Ovary (tissue), 9 donors: ENCODE data around the gene HJURP. TPM values are rescaled to one million over a fixed set of nuclear protein-coding genes. Genes with fewer than 3 reads are reported as not detected.
A peak's percentile ranks its signal among the peaks of the same experiment; 100 is the strongest.

ENCODE experiments used
- DNase-seq, 5 donors: peaks; one replicate each; pipeline ENCODE4 v3.0.0-alpha.2; 2019 to 2020
- H3K27ac ChIP-seq, 2 donors: fragments of 200-600 bp; one replicate each; pipeline versions ENCODE4 v1.5.1 to v1.8.0; 2019 to 2022
- H3K27me3 ChIP-seq: fragments of 200-600 bp; one replicate; pipeline ENCODE4 v1.8.0; 2022
- H3K36me3 ChIP-seq: fragments of 200-600 bp; sonication (generic); one replicate; pipeline ENCODE4 v1.5.1; 2019
- H3K4me1 ChIP-seq: one replicate; pipeline ENCODE4 v1.8.1; 2013; ENCODE audit warnings: mild to moderate bottlenecking, moderate library complexity; ENCODE audit not compliant: insufficient read depth
- H3K4me3 ChIP-seq: fragments of 200-600 bp; sonication (generic); one replicate; pipeline ENCODE4 v1.5.1; 2017
- H3K9me3 ChIP-seq, 2 donors: fragments of 200-600 bp in 1 of 2; sonication (generic) in 1 of 2; one replicate each; pipeline versions ENCODE4 v1.5.1 to v1.8.1; 2013 to 2019; ENCODE audit warnings: mild to moderate bottlenecking in 1 of 2, moderate library complexity in 1 of 2
- EP300 ChIP-seq: sonication (generic); formaldehyde crosslinking; IDR thresholded peaks from one replicate; pipeline ENCODE4 v1.6.1; 2017; ENCODE audit warnings: antibody characterized with exemption
- POLR2A ChIP-seq: fragments of 450-650 bp; IDR thresholded peaks from one replicate; pipeline ENCODE4 v1.6.1; 2017; ENCODE audit warnings: antibody characterized with exemption, mild to moderate bottlenecking, moderate library complexity
- WGBS, 3 donors: extraction: QIAGEN DNeasy Blood & Tissue Kit in 1 of 3; methylation state at CpG; one replicate each; pipeline versions ENCODE4 v1.1.5 to v1.1.7; 2013 to 2017; 5-methylcytosine and 5-hydroxymethylcytosine counted together
- intact Hi-C, 4 donors: fragments of 100-400 bp; cut with DNase I; formaldehyde crosslinking; loops; one replicate each; pipeline versions ENCODE4 v1.11.0 to v1.15.1; 2022 to 2023
- polyA plus RNA-seq, 2 donors: library from polyadenylated mRNA; stranded (reverse); fragments of 200-250 nt in 1 of 2; fragments of 350-450 nt in 1 of 2; fragmentation: Illumina TruSeq in 1 of 2; extraction: RNeasy Lipid Tissue Mini Kit (QIAGEN cat#74804) in 1 of 2; gene quantifications; one replicate each; pipeline ENCODE4 v1.2.3, GENCODE V29; 2013 to 2014
- total RNA-seq, 7 donors: library from RNA; depleted of rRNA in 2 of 7; stranded (reverse); fragments of >200 nt in 2 of 7; fragmentation: NEBNext Ultra II Directional in 3 of 7; extraction: Animal tissue kit (Norgen Biotek cat#: 25700) in 3 of 7; gene quantifications; one replicate each; pipeline versions ENCODE4 v1.1.0 to v1.2.4, GENCODE V29; 2016 to 2023
- TF ChIP-seq, protein P1 (sequence below), 3 donors: fragments of 450-650 bp in 2 of 3; fragments of 200-600 bp in 1 of 3; IDR thresholded peaks; one replicate each; pipeline versions ENCODE4 v1.5.1 to v1.8.0; 2016 to 2022; ENCODE audit warnings: antibody characterized with exemption in 3 of 3, mild to moderate bottlenecking in 1 of 3
- donor health status: DM: no; HTN: no; CAD: no; lungs with moderate emphysema.
- donor health status: DM: no; HTN: no; CAD: no.
- donor health status: Bipolar disorder and iron deficiency.
- donor health status: DM: yes; HTN: yes; CAD: no.
- donor health status: DM: no; HTN: no; CAD: no.
- donor health status: DM: yes; HTN: yes; CAD: no.

HJURP gene
- total and polyA plus RNA-seq, 9 donors: 0.07 to 1.5 (median 0.94) TPM; not detected in 4

- H3K9me3 ChIP-seq: no peaks in the 10 kb centered on the region
- H3K4me3 ChIP-seq: no peak overlapping the region
- intact Hi-C loops: no loop called here
- H3K36me3 ChIP-seq: no peaks in the 10 kb centered on the region
- WGBS, 3 donors: 58 to 61% (median 59%) methylated on average over 7 of the region's 7 CpGs
- H3K27ac ChIP-seq: no peak overlapping the region
- H3K27me3 ChIP-seq: no peaks in the 10 kb centered on the region
- TF ChIP-seq POLR2A (no peak), EP300 (no peak)
- TF ChIP-seq, protein P1, sequence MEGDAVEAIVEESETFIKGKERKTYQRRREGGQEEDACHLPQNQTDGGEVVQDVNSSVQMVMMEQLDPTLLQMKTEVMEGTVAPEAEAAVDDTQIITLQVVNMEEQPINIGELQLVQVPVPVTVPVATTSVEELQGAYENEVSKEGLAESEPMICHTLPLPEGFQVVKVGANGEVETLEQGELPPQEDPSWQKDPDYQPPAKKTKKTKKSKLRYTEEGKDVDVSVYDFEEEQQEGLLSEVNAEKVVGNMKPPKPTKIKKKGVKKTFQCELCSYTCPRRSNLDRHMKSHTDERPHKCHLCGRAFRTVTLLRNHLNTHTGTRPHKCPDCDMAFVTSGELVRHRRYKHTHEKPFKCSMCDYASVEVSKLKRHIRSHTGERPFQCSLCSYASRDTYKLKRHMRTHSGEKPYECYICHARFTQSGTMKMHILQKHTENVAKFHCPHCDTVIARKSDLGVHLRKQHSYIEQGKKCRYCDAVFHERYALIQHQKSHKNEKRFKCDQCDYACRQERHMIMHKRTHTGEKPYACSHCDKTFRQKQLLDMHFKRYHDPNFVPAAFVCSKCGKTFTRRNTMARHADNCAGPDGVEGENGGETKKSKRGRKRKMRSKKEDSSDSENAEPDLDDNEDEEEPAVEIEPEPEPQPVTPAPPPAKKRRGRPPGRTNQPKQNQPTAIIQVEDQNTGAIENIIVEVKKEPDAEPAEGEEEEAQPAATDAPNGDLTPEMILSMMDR (IDR thresholded peaks at IDR 0.05): no peak
- no peak for DNase-seq
- H3K4me1 ChIP-seq: no peaks in the 10 kb centered on the region
These were observed 55.2 kb downstream of the HJURP start for GRCh38 chr2:233799087-233799665.

DNA sequence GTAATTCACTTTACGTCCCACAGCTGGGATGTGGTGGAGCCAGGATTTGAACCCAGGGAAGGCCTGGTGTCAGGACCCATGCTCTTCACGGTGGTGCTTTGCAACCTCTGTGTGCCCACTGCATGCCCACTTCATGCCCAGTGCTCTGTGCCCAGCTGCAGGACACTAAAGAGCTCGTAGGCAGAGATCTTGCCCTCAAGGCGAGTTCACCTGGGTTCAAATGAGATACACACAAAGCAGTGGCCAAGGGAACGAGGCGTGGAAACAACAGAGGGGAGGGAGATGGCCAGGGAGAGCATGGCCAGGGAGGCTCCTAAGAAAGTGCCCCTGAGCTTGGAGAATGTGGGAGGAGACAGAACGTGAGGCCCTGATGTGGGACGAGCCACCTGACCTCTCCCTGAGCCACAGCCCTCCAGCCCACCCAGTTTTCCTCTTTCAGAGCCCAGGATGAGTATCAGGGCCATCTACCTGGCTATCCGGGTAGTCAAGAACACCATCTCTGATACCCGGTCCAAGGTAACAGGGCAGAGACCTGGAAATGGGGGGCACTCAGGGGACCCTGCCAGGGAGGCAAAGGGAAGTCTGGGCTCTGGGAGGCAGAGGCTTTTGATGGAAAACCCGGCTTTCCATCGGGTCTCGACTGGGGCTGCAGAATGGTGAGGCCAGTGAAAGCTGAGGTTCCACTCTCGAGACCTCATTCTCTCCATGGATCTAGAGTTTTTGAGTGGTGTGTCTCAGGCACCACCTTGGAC, 55.8 kb downstream of the HJURP start:
- H3K36me3 ChIP-seq: no peaks in the 10 kb centered on the region
- TF ChIP-seq POLR2A: no peak
- TF ChIP-seq, protein P1 (IDR thresholded peaks at IDR 0.05): no peak
- peak in 1 of 5 donors; percentile 9 for DNase-seq
- WGBS, 3 donors: 71 to 78% (median 77%) methylated on average over 14 of the region's 14 CpGs
- no peaks in the 10 kb centered on the region for H3K27me3 ChIP-seq
- H3K4me3 ChIP-seq: no peak overlapping the region
- H3K4me1 ChIP-seq: no peaks in the 10 kb centered on the region
- no peak overlapping the region for H3K27ac ChIP-seq
- H3K9me3 ChIP-seq: no peaks in the 10 kb centered on the region
- intact Hi-C loops: no loop called here

- intact Hi-C loops: no loop called here
- TF ChIP-seq, protein P1 (IDR thresholded peaks at IDR 0.05): no peak
- TF ChIP-seq POLR2A: no peak
- no peak for TF ChIP-seq EP300
- Histone ChIP-seq H3K36me3 (no peaks in the 10 kb centered on the region), H3K4me1 (no peaks in the 10 kb centered on the region), H3K4me3 (no peak overlapping the region), H3K9me3 (no peaks in the 10 kb centered on the region), H3K27ac (no peak overlapping the region), H3K27me3 (no peaks in the 10 kb centered on the region)
- no peak for DNase-seq
- 75 to 91% (median 81%) methylated on average over 9 of the region's 9 CpGs for WGBS, 3 donors
These were observed 58.1 kb downstream of the HJURP start for GRCh38 chr2:233796254-233796653.

GRCh38 chr2:233795735-233796171, 58.6 kb downstream of the HJURP start:
- Histone ChIP-seq H3K36me3 (no peaks in the 10 kb centered on the region), H3K4me3 (no peak overlapping the region), H3K4me1 (no peaks in the 10 kb centered on the region), H3K27me3 (no peaks in the 10 kb centered on the region), H3K27ac (no peak overlapping the region), H3K9me3 (no peaks in the 10 kb centered on the region)
- WGBS, 3 donors: 88 to 96% (median 92%) methylated on average over 13 of the region's 13 CpGs
- TF ChIP-seq POLR2A (no peak), EP300 (no peak)
- TF ChIP-seq, protein P1 (IDR thresholded peaks at IDR 0.05): no peak
- intact Hi-C loops: no loop called here
- DNase-seq: no peak
